ENCODE results near the gene NCOA3. TPM values are rescaled to one million over a fixed set of nuclear protein-coding genes. Genes with fewer than 3 reads are reported as not detected.

Gene NCOA3
- total RNA-seq, 1 experiment from 2014 or later = 23.3 TPM

- Histone ChIP-seq H2BK5ac (ENCODE audit: insufficient read length, low read length) (no peak overlapping the region), H3K14ac (ENCODE audit: insufficient read depth, low read length) (no peak overlapping the region), H3K9me3 (ENCODE audit: control insufficient read depth, low read depth, low read length) (no peaks in the 10 kb centered on the region), H3K23ac (ENCODE audit: insufficient read length, low read depth, low read length) (no peak overlapping the region), H3K4ac (ENCODE audit: low read depth, low read length) (no peak overlapping the region), H4K5ac (ENCODE audit: insufficient read length, low read depth, low read length) (no peak overlapping the region), H2BK12ac (ENCODE audit: insufficient read length, low read depth, low read length) (no peak overlapping the region), H3K4me2 (ENCODE audit: insufficient read depth, insufficient read length, low read length) (no peak overlapping the region), H2BK120ac (ENCODE audit: low read depth, low read length, poor library complexity, severe bottlenecking) (no peak overlapping the region), H4K8ac (replicated peaks; ENCODE audit: insufficient read length, low read depth, low read length) (no peak overlapping the region), H2AK5ac (ENCODE audit: insufficient read length, low read length) (no peak overlapping the region), H3K9ac (ENCODE audit: extremely low read depth, insufficient read length, low read length) (no peak overlapping the region), H3K23me2 (ENCODE audit: insufficient read length, low read depth, low read length, poor library complexity, severe bottlenecking) (no peaks in the 10 kb centered on the region), H3K79me2 (ENCODE audit: insufficient read depth, low read length) (no peaks in the 10 kb centered on the region), H3K79me1 (ENCODE audit: insufficient read depth, low read depth, low read length, poor library complexity, severe bottlenecking) (no peaks in the 10 kb centered on the region), H3K27ac (ENCODE audit: insufficient read length, low read depth, low read length) (no peak overlapping the region), H3K27me3 (ENCODE audit: insufficient read depth, low read length) (no peaks in the 10 kb centered on the region), H3K18ac (ENCODE audit: insufficient read length, low read depth, low read length) (no peak overlapping the region), H3K4me1 (ENCODE audit: insufficient read depth, low read length) (no peaks in the 10 kb centered on the region), H4K91ac (ENCODE audit: insufficient read length, low read depth, low read length) (no peak overlapping the region), H3T11ph (ENCODE audit: low read length) (no peak overlapping the region), H4K20me1 (ENCODE audit: control insufficient read depth, insufficient read depth, insufficient read length) (no peaks in the 10 kb centered on the region), H3K56ac (ENCODE audit: insufficient read length, low read depth, low read length) (no peak overlapping the region), H2BK20ac (ENCODE audit: low read depth, low read length, poor library complexity, severe bottlenecking) (no peak overlapping the region), H2BK15ac (ENCODE audit: low read depth, low read length) (no peak overlapping the region), H2AFZ (ENCODE audit: low read length) (no peak overlapping the region)
- Mint-ChIP-seq H3K9me3 (no peaks in the 10 kb centered on the region), H3K27ac (no peak overlapping the region), H3K36me3 (ENCODE audit: insufficient read depth in 1 of 3, low read depth in 3 of 3) (peaks cover 0 to 4% (median 4%) of the 10 kb centered on the region in 3 experiments; a peak in 3 of 7 replicates), H3K4me3 (no peak overlapping the region), H3K4me1 (peaks cover 2 to 12% of the 10 kb centered on the region in 2 experiments), H3K27me3 (ENCODE audit: low read depth) (no peaks in the 10 kb centered on the region; the same call in 1 of the 2 replicates)
- no peak for TF ChIP-seq CTCF (conservative IDR thresholded peaks at IDR 0.05)
- DNase-seq = no peak
- no CpG with 5 or more reads among the region's 6 CpGs for WGBS (ENCODE audit: extremely low coverage, insufficient read length, low lambda C conversion rate)
These were observed 179.3 kb downstream of the NCOA3 start for GRCh38 chr20:47680804-47681529.

Measured in H9 (cell line).